Neural crest cell (in vitro differentiated cells): ENCODE data around the gene SLC1A2. TPM values are rescaled to one million over a fixed set of nuclear protein-coding genes. Genes with fewer than 3 reads are reported as not detected.

Experiments
- DNase-seq: peaks from one replicate; pipeline ENCODE4 v3.0.0; 2021; ENCODE audit warnings: low read depth, mixed read lengths, low spot score
- H3K27ac Mint-ChIP-seq: one replicate; pipeline ENCODE4 v1.8.0; 2021; ENCODE audit warnings: mild to moderate bottlenecking, mixed read lengths; ENCODE audit not compliant: unreplicated experiment
- H3K27me3 Mint-ChIP-seq: 2 replicates; pipeline ENCODE4 v1.8.0; 2021; ENCODE audit warnings: low read depth, mild to moderate bottlenecking, mixed read lengths
- H3K36me3 Mint-ChIP-seq: 2 replicates; pipeline ENCODE4 v1.8.0; 2021; ENCODE audit warnings: low read depth, mild to moderate bottlenecking, mixed read lengths
- H3K4me1 Mint-ChIP-seq: 2 replicates; pipeline ENCODE4 v1.8.0; 2021; ENCODE audit warnings: mixed read lengths
- H3K4me3 Mint-ChIP-seq: one replicate; pipeline ENCODE4 v1.8.0; 2021; ENCODE audit warnings: mild to moderate bottlenecking, mixed read lengths
- H3K9me3 Mint-ChIP-seq: 2 replicates; pipeline ENCODE4 v1.8.0; 2021; ENCODE audit warnings: mixed read lengths
- total RNA-seq: library from RNA; stranded (reverse); gene quantifications from 2 replicates; pipeline ENCODE4 v1.2.1, GENCODE V29; 2021
- TF ChIP-seq, protein P1 (sequence below): fragments of 200-600 bp; sonication (generic); conservative IDR thresholded peaks from 2 replicates; pipeline ENCODE4 v1.5.0; 2021; ENCODE audit warnings: antibody characterized with exemption, mild to moderate bottlenecking

The SLC1A2 gene
- total RNA-seq, 1 donor from 2014 or later = 2.7 TPM

DNA sequence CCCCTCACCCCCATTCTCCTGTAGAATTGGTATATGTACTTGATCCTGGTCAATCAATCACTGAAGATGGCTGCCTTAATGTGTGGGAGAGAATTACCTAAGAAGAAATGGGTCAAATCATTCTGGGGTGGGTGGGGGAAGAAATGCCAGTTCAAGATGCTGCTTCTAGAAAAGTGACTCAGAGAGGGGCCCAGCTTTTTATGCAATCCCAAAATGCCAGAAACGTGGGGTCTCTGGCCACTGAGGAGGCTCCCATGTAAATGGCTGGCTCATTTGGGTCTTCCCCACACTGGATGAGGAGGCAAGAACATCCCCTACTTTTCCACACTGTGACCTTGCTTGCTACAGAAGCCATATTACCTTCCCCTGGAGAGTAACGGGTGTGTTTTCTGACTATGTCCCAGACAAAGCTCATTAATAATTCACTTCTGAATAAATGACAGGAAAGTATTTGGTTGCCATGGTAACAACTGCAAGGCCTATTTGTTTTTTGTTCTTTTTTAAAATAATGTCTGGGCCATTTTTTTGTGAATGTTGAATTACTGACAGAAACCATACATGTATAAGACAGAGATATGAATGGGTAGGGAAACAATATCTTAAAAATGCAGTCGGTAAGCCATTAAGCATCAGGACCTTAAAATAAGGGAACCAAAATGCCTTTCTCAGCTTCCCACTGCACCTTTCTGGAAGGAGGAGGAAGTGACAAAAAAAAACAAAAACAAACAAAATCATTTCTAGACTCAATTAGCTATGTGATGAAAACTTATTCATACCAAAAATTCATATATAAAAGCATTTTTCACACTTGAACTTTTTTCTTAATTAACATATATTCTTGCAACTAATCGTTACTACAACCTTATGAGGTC is 32.0 kb downstream of the SLC1A2 start:
- no peak for DNase-seq
- Mint-ChIP-seq H3K9me3 (no peaks in the 10 kb centered on the region), H3K36me3 (no peaks in the 10 kb centered on the region), H3K4me1 (peaks cover 9% of the 10 kb centered on the region), H3K27ac (peak overlapping the region; percentile 35), H3K27me3 (peaks cover 4% of the 10 kb centered on the region), H3K4me3 (no peak overlapping the region)
- TF ChIP-seq, protein P1, sequence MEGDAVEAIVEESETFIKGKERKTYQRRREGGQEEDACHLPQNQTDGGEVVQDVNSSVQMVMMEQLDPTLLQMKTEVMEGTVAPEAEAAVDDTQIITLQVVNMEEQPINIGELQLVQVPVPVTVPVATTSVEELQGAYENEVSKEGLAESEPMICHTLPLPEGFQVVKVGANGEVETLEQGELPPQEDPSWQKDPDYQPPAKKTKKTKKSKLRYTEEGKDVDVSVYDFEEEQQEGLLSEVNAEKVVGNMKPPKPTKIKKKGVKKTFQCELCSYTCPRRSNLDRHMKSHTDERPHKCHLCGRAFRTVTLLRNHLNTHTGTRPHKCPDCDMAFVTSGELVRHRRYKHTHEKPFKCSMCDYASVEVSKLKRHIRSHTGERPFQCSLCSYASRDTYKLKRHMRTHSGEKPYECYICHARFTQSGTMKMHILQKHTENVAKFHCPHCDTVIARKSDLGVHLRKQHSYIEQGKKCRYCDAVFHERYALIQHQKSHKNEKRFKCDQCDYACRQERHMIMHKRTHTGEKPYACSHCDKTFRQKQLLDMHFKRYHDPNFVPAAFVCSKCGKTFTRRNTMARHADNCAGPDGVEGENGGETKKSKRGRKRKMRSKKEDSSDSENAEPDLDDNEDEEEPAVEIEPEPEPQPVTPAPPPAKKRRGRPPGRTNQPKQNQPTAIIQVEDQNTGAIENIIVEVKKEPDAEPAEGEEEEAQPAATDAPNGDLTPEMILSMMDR = no peak

DNA sequence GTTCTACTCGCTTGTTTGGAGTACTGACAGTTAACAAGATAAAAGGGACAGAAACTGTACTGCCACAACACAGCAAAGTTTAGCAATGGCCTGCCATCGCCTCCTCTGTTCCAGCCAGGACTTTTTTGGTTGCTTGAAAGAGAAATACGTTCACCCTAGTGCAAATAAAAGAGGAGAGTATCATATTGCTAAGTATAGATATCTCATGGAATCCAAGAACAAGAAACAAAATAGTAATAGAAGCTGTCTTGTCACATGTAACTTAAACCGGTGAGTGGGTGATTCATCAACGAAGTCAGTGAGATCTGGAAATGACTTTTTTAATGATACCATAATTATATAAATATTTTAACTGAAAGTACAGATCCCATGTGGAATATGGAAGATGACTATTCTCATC is 35.4 kb downstream of the SLC1A2 start:
- H3K4me1 Mint-ChIP-seq = peaks cover 9% of the 10 kb centered on the region
- DNase-seq = no peak
- H3K27ac Mint-ChIP-seq = no peak overlapping the region
- H3K36me3 Mint-ChIP-seq = no peaks in the 10 kb centered on the region
- no peak overlapping the region for H3K4me3 Mint-ChIP-seq
- H3K9me3 Mint-ChIP-seq = no peaks in the 10 kb centered on the region
- H3K27me3 Mint-ChIP-seq = no peaks in the 10 kb centered on the region
- TF ChIP-seq, protein P1 = no peak

DNA sequence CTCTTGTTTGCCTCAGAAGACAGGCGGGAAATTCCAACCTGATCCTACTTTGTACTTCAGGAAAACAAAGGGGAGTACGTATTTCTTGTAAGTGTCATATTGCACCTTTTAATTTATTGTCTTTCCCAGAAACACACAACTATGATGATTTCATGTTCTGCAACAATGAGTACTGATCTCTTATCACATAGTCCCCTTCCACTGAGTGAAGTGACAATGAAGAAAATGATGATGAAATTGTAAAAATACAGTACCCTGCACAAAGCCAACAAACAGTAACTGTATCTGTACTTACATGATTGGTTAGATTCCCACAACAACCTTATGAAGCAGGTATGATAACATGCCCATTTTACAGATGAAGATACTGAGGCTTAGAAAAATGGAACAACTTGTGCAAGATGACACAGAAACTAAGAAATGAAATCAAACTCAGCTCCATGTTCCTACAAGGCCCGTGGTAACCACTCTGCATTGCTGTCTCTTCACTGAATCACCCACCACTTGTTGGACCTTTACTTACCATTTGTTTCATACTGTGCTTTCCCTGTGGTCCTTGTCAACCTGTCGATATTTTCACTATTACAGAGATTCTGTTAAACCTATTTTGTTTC is 37.5 kb downstream of the SLC1A2 start:
- Mint-ChIP-seq H3K36me3 (no peaks in the 10 kb centered on the region), H3K4me3 (no peak overlapping the region), H3K27ac (no peak overlapping the region), H3K27me3 (no peaks in the 10 kb centered on the region), H3K9me3 (no peaks in the 10 kb centered on the region), H3K4me1 (no peaks in the 10 kb centered on the region)
- DNase-seq = no peak
- TF ChIP-seq, protein P1 = no peak

DNA sequence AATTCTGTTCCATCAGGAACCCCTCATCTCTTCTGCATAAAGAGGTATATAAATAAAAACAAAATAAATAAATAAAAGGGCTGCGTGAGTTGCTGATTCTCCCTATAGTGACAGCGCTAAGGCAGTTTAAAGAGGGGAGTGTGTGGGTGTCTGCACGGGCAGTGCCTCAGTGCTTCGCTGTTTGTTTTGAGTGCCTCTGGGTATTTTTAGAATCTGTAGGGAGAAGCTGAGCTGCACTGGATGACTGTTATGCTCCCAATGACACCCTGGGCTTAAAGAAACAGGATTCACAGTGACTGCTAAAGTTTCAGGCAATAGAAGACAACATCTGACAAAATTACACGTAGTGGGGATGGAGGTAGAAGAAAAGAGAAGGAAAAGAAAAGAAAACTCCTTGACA is 38.8 kb downstream of the SLC1A2 start:
- Mint-ChIP-seq H3K27ac (no peak overlapping the region), H3K36me3 (no peaks in the 10 kb centered on the region), H3K27me3 (no peaks in the 10 kb centered on the region), H3K4me1 (no peaks in the 10 kb centered on the region), H3K4me3 (no peak overlapping the region), H3K9me3 (no peaks in the 10 kb centered on the region)
- no peak for DNase-seq
- TF ChIP-seq, protein P1 = no peak

DNA sequence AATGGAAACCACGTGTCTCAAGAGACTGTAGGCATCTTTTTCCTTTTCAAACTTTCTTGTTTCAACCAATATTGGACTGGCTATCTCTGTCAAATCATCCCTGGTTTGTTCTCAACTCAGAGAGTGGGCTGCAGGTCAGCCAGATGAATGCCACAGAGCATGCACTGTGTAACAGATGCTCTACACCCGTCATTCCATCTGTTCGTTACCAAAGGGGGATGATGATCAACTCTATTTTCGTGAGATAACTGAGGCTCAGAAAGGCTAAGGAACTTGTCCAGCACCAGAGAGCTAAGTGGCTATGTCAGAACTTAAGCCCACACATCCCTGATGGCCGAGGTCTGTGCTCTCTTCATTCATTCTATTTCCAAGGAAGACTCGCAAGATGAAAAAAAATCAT is 42.1 kb downstream of the SLC1A2 start:
- Mint-ChIP-seq H3K4me1 (no peaks in the 10 kb centered on the region), H3K9me3 (no peaks in the 10 kb centered on the region), H3K27me3 (peaks cover 3% of the 10 kb centered on the region), H3K36me3 (no peaks in the 10 kb centered on the region), H3K4me3 (no peak overlapping the region), H3K27ac (no peak overlapping the region)
- no peak for DNase-seq
- TF ChIP-seq, protein P1 = no peak
